OCI-LY3 (cell line): ENCODE measurements around the gene P3H2.

ENCODE experiments used
- CTCF ChIP-seq: fragments of 200-600, 300-600 bp; sonication (generic); IDR thresholded peaks from 2 replicates; pipeline ENCODE4 v1.5.1; 2014; ENCODE audit warnings: antibody characterized with exemption, low read length, low read depth
- EZH2phosphoT487 ChIP-seq: fragments of 200-600 bp; shearing (Covaris generic); IDR thresholded peaks from 2 replicates; pipeline ENCODE4 v1.6.1; 2018; ENCODE audit warnings: antibody characterized with exemption, mixed run types, low read depth

DNA sequence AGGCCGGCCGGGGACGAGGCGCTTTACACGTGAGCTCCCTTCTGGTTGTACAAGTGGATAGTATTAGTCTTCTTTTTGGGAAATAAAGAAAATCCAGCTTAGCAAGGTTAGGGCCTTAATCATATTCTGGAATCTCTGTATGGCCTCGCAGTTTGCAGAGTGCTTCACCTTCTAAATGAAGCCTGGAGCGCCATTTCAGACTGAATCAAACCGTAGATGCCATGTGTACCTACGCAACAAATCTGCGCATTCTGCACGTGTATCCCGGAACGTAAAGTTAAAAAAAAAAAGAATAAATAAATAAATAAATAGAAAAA, 322 bp upstream of the P3H2 start:
- TF ChIP-seq CTCF (no peak), EZH2phosphoT487 (no peak)
